Activated T-cell treated with anti-CD3 and anti-CD28 coated beads, Interleukin-2, amount 50 U/mL, for 1 hour (primary cell): Measurements from ENCODE around the gene IP6K2.
A peak's percentile ranks its signal among the peaks of the same experiment; 100 is the strongest.
"Not testable (repeated sequence)": the region's sequence is repeated elsewhere in the genome, so short reads cannot be mapped to it uniquely, and the experiment has no call there.

ENCODE experiments used
- DNase-seq: peaks from one replicate; pipeline ENCODE4 v3.0.0-alpha.2; 2020

Gene IP6K2

DNA sequence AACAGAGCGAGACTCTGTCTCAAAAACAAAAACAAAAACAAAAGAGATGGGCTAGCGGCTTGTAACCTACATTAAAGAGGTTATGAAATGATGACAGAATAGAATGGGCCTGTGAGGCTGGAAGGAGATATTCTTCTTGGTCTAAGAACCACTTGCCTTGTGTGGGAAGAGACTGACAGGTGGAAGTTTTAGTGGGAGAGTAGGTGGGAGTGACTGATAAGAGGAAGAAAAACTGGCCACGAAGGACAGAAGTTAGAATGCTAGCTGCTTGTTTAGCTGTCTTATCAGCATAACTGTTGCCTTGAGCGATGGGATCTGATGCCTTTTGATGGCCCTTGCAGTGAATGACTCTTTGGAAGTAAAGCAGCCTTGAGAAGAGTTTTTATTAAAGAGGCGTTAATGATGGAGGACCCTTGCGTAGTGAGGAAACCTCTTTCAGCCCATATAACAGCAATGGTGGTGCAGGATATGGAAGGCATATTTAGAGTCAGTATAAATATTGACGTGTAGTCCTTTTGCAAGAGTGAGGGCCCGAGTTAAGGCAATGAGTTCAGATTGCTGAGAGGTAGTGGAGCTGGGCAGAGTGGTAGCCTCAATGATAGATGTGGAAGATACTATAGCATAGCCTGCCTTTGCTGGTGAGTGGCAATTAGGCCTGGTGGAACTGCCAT lies 8.3 kb upstream of the IP6K2 start:
- DNase-seq = not testable (repeated sequence)

- no peak for DNase-seq
These were observed 6.7 kb upstream of the IP6K2 start for GRCh38 chr3:48723725-48724124.

- DNase-seq = not testable (repeated sequence)
These were observed 6.3 kb upstream of the IP6K2 start for GRCh38 chr3:48723293-48723692.

GRCh38 chr3:48716508-48716981 lies 476 bp downstream of the IP6K2 start:
- DNase-seq = peak; percentile 45

DNA sequence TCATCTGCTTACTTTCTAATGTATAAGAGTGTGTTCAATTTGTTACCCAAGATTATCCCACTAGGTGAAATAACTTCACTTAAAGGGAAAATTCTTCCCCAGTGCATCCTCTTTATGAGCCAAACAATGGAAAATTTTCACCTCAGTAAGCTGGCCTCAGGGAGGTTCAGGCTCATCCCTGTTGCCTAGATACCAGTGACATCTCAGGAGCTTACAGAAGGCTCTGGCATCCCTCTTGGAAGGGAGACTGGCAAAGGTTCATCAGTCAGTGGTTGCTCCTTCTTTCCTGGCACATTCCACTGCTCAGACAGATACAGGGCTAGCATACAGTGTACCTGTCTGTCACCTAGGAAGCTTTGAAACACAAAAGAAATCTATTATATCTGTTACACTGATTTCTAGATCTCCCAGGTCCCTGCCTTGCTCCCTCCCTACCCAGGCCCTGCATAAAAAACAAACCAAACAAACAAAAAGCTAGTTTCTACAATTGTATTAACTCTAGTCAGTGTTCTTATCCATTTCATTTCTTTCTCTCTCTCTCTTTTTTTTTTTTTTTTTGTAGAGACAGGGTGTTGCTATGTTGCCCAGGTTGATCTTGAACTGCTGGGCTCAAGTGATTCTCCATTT lies 1.7 kb downstream of the IP6K2 start:
- no peak for DNase-seq

- no peak for DNase-seq
These were observed 5.3 kb downstream of the IP6K2 start for GRCh38 chr3:48711727-48712126.

DNA sequence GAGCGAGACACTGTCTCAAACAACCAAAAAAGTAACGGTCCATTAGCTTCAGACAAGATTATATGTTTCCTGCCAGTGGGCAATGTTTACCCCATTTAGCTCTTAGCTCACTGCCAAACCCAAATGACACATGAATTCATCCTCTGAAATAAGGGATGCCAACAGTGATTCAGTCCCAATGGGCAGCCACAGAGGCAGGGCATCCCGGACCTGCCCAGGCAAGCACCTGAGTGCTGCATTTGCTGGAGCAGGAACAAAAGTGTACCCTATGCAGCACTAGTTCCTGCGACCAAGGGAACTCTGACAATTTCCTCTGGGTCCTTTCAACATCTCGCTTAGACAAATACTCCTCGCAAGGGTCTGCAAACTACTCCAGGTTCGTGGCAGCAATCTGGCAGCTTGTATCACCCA lies 8.0 kb downstream of the IP6K2 start:
- no peak for DNase-seq

DNA sequence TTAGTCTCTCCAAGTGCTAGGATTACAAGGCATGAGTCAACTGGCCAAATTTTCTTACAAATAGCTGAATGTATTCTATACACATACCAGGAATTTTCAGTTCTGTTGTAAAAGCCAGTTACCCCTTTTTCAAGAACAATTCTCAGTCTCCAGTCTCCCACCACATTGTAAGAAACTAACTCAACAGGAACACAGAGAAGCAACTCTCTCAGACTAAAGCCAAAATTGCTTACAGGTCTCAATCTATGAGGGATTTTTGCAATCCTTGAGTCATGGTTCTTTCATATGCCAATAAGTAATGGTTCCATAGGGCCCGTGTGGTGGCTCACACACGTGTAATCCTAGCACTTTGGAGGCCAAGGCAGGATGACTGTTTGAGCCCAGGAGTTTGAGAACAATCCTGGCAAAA lies 8.5 kb downstream of the IP6K2 start:
- DNase-seq = no peak

DNA sequence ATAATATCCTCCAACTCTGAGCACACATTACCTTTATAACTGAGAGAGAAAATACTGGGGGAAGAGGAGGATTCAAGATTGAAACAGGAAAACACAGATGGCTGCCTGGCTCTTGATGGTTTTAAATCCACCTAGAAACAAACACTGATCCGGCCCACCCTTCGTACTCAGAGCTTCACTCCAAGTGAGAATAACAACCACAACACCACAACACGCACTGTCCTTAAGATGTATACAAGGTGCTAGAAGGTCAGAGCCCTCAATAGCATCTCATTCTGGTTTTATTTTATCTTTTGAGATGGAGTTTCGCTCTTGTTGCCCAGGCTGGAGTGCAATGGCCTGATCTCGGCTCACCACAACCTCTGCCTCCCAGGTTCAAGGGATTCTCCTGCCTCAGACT lies 9.9 kb downstream of the IP6K2 start:
- DNase-seq = no peak

- no peak for DNase-seq
These were observed 14.6 kb downstream of the IP6K2 start for GRCh38 chr3:48702320-48702920.

DNA sequence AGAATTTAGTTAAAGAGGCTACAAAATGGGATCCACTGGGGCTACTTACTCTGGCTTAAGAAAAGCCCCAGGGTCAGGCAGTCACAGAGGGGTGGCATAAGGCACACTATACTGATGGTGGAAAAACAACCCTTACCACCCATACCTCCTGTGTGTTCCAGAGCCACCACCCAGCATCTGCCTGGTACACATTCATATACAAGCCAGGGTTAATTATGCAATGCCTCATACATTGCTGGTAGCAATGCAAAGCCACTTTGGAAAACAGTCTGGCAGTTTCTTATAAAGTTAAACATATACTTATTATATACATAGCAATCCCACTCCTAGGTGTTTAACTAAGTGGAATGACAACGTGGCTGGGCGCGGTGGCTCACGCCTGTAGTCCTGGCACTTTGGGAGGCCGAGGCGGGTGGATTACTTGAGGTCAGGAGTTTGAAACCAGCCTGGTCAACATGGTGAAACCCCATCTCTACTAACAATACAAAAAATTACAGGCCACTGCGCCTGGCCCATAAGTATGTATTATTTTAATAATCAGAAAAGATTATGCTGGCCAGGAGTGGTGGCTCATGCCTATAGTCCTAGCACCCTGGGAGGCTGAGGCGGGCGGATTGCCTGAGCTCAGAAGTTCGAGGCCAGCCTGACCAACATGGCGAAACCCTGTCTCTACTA lies 16.2 kb downstream of the IP6K2 start:
- DNase-seq = no peak

- no peak for DNase-seq
These were observed 18.1 kb downstream of the IP6K2 start for GRCh38 chr3:48698891-48699290.

DNA sequence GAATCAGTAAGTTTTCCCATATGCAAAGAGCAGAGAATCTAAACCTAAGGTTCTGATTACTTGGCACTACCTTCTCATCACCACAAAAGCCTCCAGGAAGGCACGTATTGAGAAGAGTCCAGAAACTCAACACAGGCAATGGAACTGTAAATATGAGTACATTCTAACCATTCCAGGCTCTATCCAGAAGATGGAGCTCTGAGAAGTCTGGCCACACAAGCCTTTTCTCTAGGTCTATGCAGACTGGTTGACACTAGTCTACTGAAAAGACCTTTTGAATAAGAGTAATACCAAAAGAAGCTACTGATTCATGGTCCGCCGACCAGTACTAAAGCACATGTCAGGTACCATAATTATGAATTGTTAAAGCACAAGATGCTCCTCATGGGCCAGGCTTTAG lies 19.1 kb downstream of the IP6K2 start:
- no peak for DNase-seq

- DNase-seq = no peak
These were observed 20.4 kb downstream of the IP6K2 start for GRCh38 chr3:48696601-48697000.

- no peak for DNase-seq
These were observed 20.9 kb downstream of the IP6K2 start for GRCh38 chr3:48696156-48696555.

DNA sequence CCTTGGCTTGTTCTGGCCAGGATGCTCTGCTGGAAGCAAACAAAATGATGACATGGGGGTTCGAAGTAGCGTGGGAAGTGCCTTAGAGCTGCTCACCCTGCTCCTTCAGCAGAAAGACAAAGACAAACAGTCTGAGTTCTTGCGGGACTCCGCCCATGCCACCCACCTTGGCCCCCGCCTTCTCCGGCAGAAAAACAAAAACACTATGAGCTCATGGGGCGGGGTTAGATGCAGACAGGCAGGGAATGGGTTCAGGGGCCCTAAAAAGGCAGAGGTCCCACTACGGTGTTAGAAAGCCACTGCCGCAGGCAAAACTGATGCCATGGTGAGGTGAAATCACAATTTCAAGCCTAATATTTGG lies 21.6 kb downstream of the IP6K2 start:
- no peak for DNase-seq

DNA sequence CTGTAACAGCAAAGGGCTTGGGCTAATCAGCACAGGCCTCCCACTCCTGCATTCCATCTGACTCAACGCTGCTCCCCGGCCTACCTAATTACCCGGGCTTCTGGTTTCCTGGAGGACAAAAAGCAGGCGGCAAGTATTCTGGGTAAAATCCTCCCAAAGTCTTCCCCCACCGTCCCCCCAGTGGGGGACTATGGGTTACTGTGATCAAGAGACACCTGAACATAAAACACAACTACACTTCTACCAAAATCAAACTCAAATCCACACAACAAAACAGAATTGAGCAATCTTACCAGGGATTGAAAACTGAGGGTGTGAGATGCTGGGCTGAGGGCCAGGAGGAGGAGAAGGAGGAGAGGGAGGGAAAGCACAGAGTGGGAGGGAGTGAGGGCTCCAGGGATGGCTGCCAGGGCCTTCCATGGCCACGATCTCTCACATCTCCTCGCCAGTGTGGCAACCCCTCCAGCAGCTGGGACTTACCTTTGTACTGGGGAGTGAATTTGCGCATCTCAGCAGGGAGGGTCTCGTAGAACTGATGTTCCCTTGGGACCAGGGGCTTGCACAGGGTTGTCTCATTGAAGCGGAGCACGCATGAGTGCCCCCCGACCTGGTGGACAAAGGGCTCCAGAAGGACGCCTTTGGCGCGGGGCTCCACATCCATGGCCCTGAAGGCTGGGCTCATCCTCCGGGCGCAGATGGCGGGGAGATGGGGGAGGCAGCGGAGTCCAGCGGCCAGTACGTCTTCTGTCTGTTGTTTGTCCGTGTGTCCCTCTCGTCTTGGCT lies 22.2 kb downstream of the IP6K2 start:
- DNase-seq = no peak

- DNase-seq = no peak
These were observed 23.2 kb downstream of the IP6K2 start for GRCh38 chr3:48693826-48694225.

DNA sequence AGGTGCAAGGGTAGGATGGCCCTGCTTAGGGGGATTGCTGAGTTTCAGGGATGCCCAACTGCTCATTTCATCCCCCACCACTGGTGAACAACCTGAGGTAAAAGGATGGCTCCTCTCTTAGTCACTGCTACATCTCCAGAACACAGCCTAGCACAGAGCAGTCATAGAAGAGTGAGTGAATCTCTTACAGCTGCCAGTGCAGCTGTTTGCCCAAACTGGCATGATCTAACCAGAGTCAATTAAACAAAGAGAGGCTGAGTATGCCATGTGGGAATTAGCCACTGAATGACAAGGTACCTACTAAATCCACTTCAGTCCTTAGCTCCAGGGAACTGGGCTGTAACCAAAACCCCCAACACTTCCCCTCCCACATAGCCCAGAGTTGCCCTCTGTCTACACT lies 24.5 kb downstream of the IP6K2 start:
- no peak for DNase-seq

GRCh38 chr3:48690846-48691458 lies 26.1 kb downstream of the IP6K2 start:
- no peak for DNase-seq

DNA sequence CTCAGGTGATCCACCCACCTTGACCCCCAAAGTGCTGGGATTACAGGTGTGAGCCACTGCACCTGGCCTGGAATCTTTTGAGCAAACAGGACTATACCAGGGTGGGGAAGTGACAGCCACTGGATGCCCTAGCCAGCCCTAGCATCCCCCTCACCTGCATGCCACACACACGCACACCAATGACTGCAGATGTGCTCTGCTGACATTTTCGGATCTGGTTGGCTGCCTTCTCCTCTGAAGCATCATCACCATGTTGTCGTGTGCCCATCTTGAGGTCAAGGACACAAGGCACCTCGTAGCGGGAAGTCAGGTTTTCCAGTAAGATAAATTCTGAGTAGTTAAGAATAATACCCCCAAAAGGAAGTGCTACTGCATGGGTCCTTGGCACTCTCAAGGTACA lies 27.6 kb downstream of the IP6K2 start:
- no peak for DNase-seq

DNA sequence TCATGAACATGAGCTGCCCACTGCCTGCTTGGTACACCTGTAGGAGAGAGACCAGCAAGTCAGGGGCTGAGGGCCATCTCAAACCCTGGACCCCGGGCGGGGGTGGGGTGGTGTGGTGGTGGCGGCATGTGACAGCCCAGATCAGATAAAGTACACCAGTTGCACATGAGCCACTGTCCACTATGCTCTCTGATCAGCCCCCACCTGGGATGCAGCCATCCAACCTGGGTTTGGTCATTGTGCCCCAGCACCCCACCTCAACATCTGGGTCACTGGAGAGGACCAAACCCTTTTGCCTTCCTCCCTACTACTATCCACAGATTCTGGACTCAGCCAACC lies 28.3 kb downstream of the IP6K2 start:
- no peak for DNase-seq
